Gastrocnemius medialis (tissue), 4 donors: Measurements from ENCODE around the gene CACNA2D3.

Source experiments
- CTCF ChIP-seq, 5 experiments: fragments of 450-650 bp in 3 of 5; fragments of 200-600 bp in 2 of 5; sonication (generic) in 2 of 5; IDR thresholded peaks in 4 of 5; conservative IDR thresholded peaks in 1 of 5; 1 replicate in 4 of 5; 2 replicates in 1 of 5; pipeline ENCODE4 v1.5.1; 2016 to 2019; ENCODE audit warnings: antibody characterized with exemption in 5 of 5, mild to moderate bottlenecking in 3 of 5, moderate library complexity in 3 of 5
- POLR2A ChIP-seq, 2 donors: fragments of 450-650 bp; IDR thresholded peaks; one replicate each; pipeline ENCODE4 v1.6.1; 2017; ENCODE audit warnings: antibody characterized with exemption in 2 of 2, mild to moderate bottlenecking in 2 of 2, moderate library complexity in 2 of 2

- TF ChIP-seq CTCF (IDR thresholded peaks at IDR 0.05 in 4 of 5, conservative IDR thresholded peaks at IDR 0.05 in 1 of 5) = no peak
- no peak for TF ChIP-seq POLR2A (IDR thresholded peaks at IDR 0.05)
Observed at GRCh38 chr3:54240309-54240708, 118.0 kb downstream of the CACNA2D3 start.
